WERI-Rb-1 (cell line): ENCODE results near the gene ARHGAP27.
A peak's percentile ranks its signal among the peaks of the same experiment; 100 is the strongest.

Experiments used
- DNase-seq: peaks from one replicate; pipeline ENCODE4 v3.0.0-alpha.2; 2020
- H3K27ac ChIP-seq: fragments of 250-450 bp; sonication (Bioruptor Pico); 2 replicates; pipeline ENCODE4 v1.5.1; 2020; ENCODE audit warnings: mild to moderate bottlenecking, moderate library complexity
- H3K27me3 ChIP-seq: fragments of 250-450 bp; sonication (Bioruptor Pico); 2 replicates; pipeline ENCODE4 v1.5.1; 2021; ENCODE audit warnings: mild to moderate bottlenecking, low read depth, moderate library complexity; ENCODE audit not compliant: insufficient read depth, severe bottlenecking
- H3K36me3 ChIP-seq: fragments of 250-450 bp; sonication (Bioruptor Pico); 2 replicates; pipeline ENCODE4 v1.5.1; 2020; ENCODE audit warnings: mild to moderate bottlenecking, moderate library complexity
- H3K4me3 ChIP-seq: 2 replicates; pipeline ENCODE4 v1.5.1; 2011; ENCODE audit warnings: low read depth, mild to moderate bottlenecking, control low read depth, low read length
- H3K9me3 ChIP-seq: fragments of 250-450 bp; sonication (Bioruptor Pico); 2 replicates; pipeline ENCODE4 v1.5.1; 2021; ENCODE audit warnings: mild to moderate bottlenecking, moderate library complexity; ENCODE audit not compliant: severe bottlenecking
- CTCF ChIP-seq: IDR thresholded peaks from 2 replicates; pipeline ENCODE4 v1.5.1; 2011; ENCODE audit warnings: low read depth, mild to moderate bottlenecking, control low read depth, inconsistent platforms, low read length

Gene ARHGAP27

GRCh38 chr17:45433159-45433535 is 477 bp upstream of the ARHGAP27 start:
- peak overlapping the region; percentile 64 for H3K4me3 ChIP-seq

GRCh38 chr17:45431531-45432404 is 902 bp downstream of the ARHGAP27 start:
- peaks cover 8% of the 10 kb centered on the region; the same call in 1 of the 2 replicates for H3K36me3 ChIP-seq
- H3K27me3 ChIP-seq = peaks cover 37% of the 10 kb centered on the region
- H3K27ac ChIP-seq = no peak overlapping the region
- TF ChIP-seq CTCF = no peak
- peak overlapping the region; percentile 64 for H3K4me3 ChIP-seq
- DNase-seq = peak; percentile 93
- no peaks in the 10 kb centered on the region for H3K9me3 ChIP-seq

More at GRCh38 chr17:45433159-45433535, 477 bp upstream of the ARHGAP27 start:
- Histone ChIP-seq H3K27ac (no peak overlapping the region), H3K9me3 (no peaks in the 10 kb centered on the region), H3K27me3 (peaks cover 37% of the 10 kb centered on the region), H3K36me3 (peaks cover 8% of the 10 kb centered on the region; the same call in 1 of the 2 replicates)
- no peak for TF ChIP-seq CTCF
- no peak for DNase-seq

DNA sequence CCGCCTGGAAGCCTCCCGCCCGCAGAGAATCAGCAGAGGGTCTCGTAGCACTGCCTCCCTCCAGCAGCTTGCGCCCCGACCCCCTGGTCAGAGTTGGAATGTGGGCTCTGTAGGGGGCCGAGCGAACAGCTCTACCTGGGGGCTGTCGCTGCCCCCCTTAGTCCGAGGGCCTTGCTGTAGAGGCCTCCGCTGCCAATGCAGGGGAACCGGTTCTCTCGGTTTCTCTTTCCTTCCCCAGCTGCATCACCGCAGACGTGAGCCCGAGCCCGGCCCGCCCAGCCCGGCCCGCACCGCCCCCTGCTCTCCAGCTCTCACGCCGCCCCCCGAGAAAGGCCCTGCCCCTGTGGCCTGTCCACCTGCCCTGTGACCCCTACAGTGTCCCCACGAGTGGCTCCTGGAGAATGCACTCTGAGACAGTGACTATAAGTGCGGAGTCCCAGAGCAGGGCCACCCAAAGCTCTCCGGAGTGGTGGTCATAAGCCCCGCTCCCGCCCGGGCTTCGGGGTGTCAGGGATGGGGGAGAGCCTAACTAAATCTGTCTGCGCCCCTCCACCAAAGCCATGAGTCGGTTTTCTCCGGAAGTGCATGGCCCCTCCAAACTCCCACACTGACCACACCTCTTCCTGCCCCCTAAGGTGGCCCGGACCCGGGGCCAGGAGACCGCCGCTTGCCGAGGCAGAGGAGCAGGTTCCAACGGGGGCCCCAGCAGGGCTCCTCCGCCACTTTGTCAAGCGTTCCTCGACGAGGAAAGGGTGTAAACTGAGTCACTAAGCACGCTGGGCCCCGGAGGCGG is 1.7 kb downstream of the ARHGAP27 start:
- no peak overlapping the region for H3K27ac ChIP-seq
- peaks cover 37% of the 10 kb centered on the region for H3K27me3 ChIP-seq
- TF ChIP-seq CTCF = no peak
- H3K9me3 ChIP-seq = no peaks in the 10 kb centered on the region
- peaks cover 5% of the 10 kb centered on the region; the same call in 1 of the 2 replicates for H3K36me3 ChIP-seq
- DNase-seq = no peak
- peak overlapping the region; percentile 64 for H3K4me3 ChIP-seq

GRCh38 chr17:45430006-45430737 is 2.5 kb downstream of the ARHGAP27 start:
- H3K4me3 ChIP-seq = no peak overlapping the region
- H3K9me3 ChIP-seq = no peaks in the 10 kb centered on the region
- peaks cover 37% of the 10 kb centered on the region for H3K27me3 ChIP-seq
- no peaks in the 10 kb centered on the region for H3K36me3 ChIP-seq
- no peak for TF ChIP-seq CTCF
- H3K27ac ChIP-seq = no peak overlapping the region
- no peak for DNase-seq

- Histone ChIP-seq H3K9me3 (no peaks in the 10 kb centered on the region), H3K4me3 (peak overlapping the region; percentile 18), H3K27ac (no peak overlapping the region), H3K27me3 (peaks cover 37% of the 10 kb centered on the region), H3K36me3 (no peaks in the 10 kb centered on the region)
- TF ChIP-seq CTCF = no peak
- DNase-seq = no peak
Observed at GRCh38 chr17:45429339-45430005, 3.2 kb downstream of the ARHGAP27 start.
